GM18867 (cell line): ENCODE results near the gene DHRS12.

Source experiments
- ATAC-seq: cut with Tn5 transposase; IDR thresholded peaks from one replicate; pipeline ENCODE4 v1.9.1; 2021; ENCODE audit warnings: mild to moderate bottlenecking, moderate library complexity; ENCODE audit not compliant: unreplicated experiment

DHRS12 gene

GRCh38 chr13:51811920-51812451 lies 8.0 kb upstream of the DHRS12 start:
- no peak for ATAC-seq

GRCh38 chr13:51811046-51811445 lies 7.1 kb upstream of the DHRS12 start:
- ATAC-seq, result no peak

GRCh38 chr13:51808811-51809210 lies 4.8 kb upstream of the DHRS12 start:
- no peak for ATAC-seq

- ATAC-seq, result no peak
These were observed 3.1 kb upstream of the DHRS12 start for GRCh38 chr13:51807041-51807440.

GRCh38 chr13:51806566-51806965 lies 2.6 kb upstream of the DHRS12 start:
- ATAC-seq, result no peak

GRCh38 chr13:51805925-51806324 lies 2.0 kb upstream of the DHRS12 start:
- ATAC-seq, result no peak

GRCh38 chr13:51805313-51805712 lies 1.4 kb upstream of the DHRS12 start:
- ATAC-seq, result no peak

GRCh38 chr13:51804295-51805172 lies 571 bp upstream of the DHRS12 start:
- ATAC-seq, result no peak

GRCh38 chr13:51802631-51803418 lies 1.1 kb downstream of the DHRS12 start:
- ATAC-seq, result no peak

GRCh38 chr13:51801631-51802099 lies 2.3 kb downstream of the DHRS12 start:
- no peak for ATAC-seq

GRCh38 chr13:51800486-51800885 lies 3.5 kb downstream of the DHRS12 start:
- no peak for ATAC-seq

- no peak for ATAC-seq
These were observed 4.7 kb downstream of the DHRS12 start for GRCh38 chr13:51799261-51799660.

- peak; percentile 69 for ATAC-seq
These were observed 6.1 kb downstream of the DHRS12 start for GRCh38 chr13:51797664-51798488.

- ATAC-seq, result no peak
These were observed 7.4 kb downstream of the DHRS12 start for GRCh38 chr13:51796546-51796945.

GRCh38 chr13:51795419-51795818 lies 8.5 kb downstream of the DHRS12 start:
- no peak for ATAC-seq

- no peak for ATAC-seq
These were observed 9.0 kb downstream of the DHRS12 start for GRCh38 chr13:51794964-51795363.

GRCh38 chr13:51793570-51794271 lies 10.2 kb downstream of the DHRS12 start:
- peak; percentile 51 for ATAC-seq

GRCh38 chr13:51786425-51787265 lies 17.3 kb downstream of the DHRS12 start:
- no peak for ATAC-seq

- ATAC-seq, result no peak
These were observed 18.1 kb downstream of the DHRS12 start for GRCh38 chr13:51785712-51786424.
